Inflammatory macrophage treated with lipopolysaccharide for 4 hours (primary cell): ENCODE results near the gene PSD4.

Source experiments
- DNase-seq: peaks from one replicate; pipeline ENCODE4 v3.0.0-alpha.2; 2020

The PSD4 gene

GRCh38 chr2:113225263-113226259, 51.8 kb downstream of the PSD4 start:
- no peak for DNase-seq

GRCh38 chr2:113226462-113226861, 52.7 kb downstream of the PSD4 start:
- DNase-seq, result no peak

- DNase-seq, result no peak
Measured at GRCh38 chr2:113227290-113227689, 53.5 kb downstream of the PSD4 start.

GRCh38 chr2:113227698-113228097, 53.9 kb downstream of the PSD4 start:
- no peak for DNase-seq

- no peak for DNase-seq
Measured at GRCh38 chr2:113228351-113228750, 54.6 kb downstream of the PSD4 start.

- DNase-seq, result no peak
Measured at GRCh38 chr2:113228991-113229716, 55.4 kb downstream of the PSD4 start.

GRCh38 chr2:113229795-113230194, 56.0 kb downstream of the PSD4 start:
- no peak for DNase-seq

GRCh38 chr2:113230531-113230930, 56.8 kb downstream of the PSD4 start:
- peak; percentile 75 for DNase-seq

GRCh38 chr2:113231064-113231463, 57.3 kb downstream of the PSD4 start:
- no peak for DNase-seq

GRCh38 chr2:113232123-113232522, 58.4 kb downstream of the PSD4 start:
- no peak for DNase-seq

- no peak for DNase-seq
Measured at GRCh38 chr2:113232740-113233139, 59.0 kb downstream of the PSD4 start.

- peak; percentile 41 for DNase-seq
Measured at GRCh38 chr2:113233593-113234550, 60.1 kb downstream of the PSD4 start.

- no peak for DNase-seq
Measured at GRCh38 chr2:113234721-113235346, 61.1 kb downstream of the PSD4 start.

- peak; percentile 51 for DNase-seq
Measured at GRCh38 chr2:113235347-113236226, 61.8 kb downstream of the PSD4 start.

- no peak for DNase-seq
Measured at GRCh38 chr2:113236367-113237159, 62.8 kb downstream of the PSD4 start.

- DNase-seq, result no peak
Measured at GRCh38 chr2:113237604-113238160, 63.9 kb downstream of the PSD4 start.

- peak; percentile 84 for DNase-seq
Measured at GRCh38 chr2:113238871-113239839, 65.4 kb downstream of the PSD4 start.

GRCh38 chr2:113240150-113240914, 66.6 kb downstream of the PSD4 start:
- peak; percentile 54 for DNase-seq
